ENCODE data around the gene XRCC3.

The XRCC3 gene

GRCh38 chr14:103740991-103741689 lies 25.9 kb upstream of the XRCC3 start:
- Histone ChIP-seq H3K4me2 (ENCODE audit: low read length) (no peak overlapping the region), H3K14ac (ENCODE audit: low read length) (no peak overlapping the region), H3K27me3 (ENCODE audit: insufficient read depth, low read length) (no peaks in the 10 kb centered on the region), H4K8ac (ENCODE audit: low read depth, low read length) (no peak overlapping the region), H3K79me1 (ENCODE audit: low read length) (peaks cover 3% of the 10 kb centered on the region), H3K36me3 (ENCODE audit: control insufficient read depth in 1 of 2, insufficient read depth in 2 of 2, low read length in 2 of 2) (peaks cover 24% of the 10 kb centered on the region in 2 experiments), H2BK12ac (ENCODE audit: low read length) (no peak overlapping the region), H2AFZ (ENCODE audit: insufficient read depth, low read length, poor library complexity) (no peak overlapping the region), H4K91ac (ENCODE audit: low read depth, low read length) (no peak overlapping the region), H3K23ac (ENCODE audit: low read length) (no peak overlapping the region), H2BK5ac (ENCODE audit: low read depth, low read length, poor library complexity) (no peak overlapping the region), H2AK5ac (ENCODE audit: low read length) (no peak overlapping the region), H4K12ac (ENCODE audit: low read depth, low read length) (no peak overlapping the region), H3K18ac (ENCODE audit: low read length) (no peak overlapping the region), H3K9me3 (ENCODE audit: insufficient read depth, low read depth, low read length) (peaks cover 1% of the 10 kb centered on the region), H3K4ac (ENCODE audit: low read depth, low read length) (no peak overlapping the region), H2BK120ac (ENCODE audit: insufficient read depth, low read length, poor library complexity) (no peak overlapping the region), H3K4me3 (ENCODE audit: low read depth, low read length) (no peak overlapping the region), H3K27ac (ENCODE audit: low read depth, low read length) (peak overlapping the region; percentile 2), H3K79me2 (ENCODE audit: control insufficient read depth, insufficient read depth, low read length, poor library complexity) (no peaks in the 10 kb centered on the region), H3K4me1 (ENCODE audit: control insufficient read depth in 1 of 2, insufficient read depth in 2 of 2, low read length in 2 of 2) (peaks cover 14 to 20% of the 10 kb centered on the region in 2 experiments), H3K9ac (ENCODE audit: low read length) (no peak overlapping the region)
- no CpG with 5 or more reads among the region's 14 CpGs for WGBS (ENCODE audit: extremely low coverage, insufficient coverage, insufficient read length)
- peak; percentile 8 to 39 for DNase-seq

GRCh38 chr14:103739793-103740501 lies 24.7 kb upstream of the XRCC3 start:
- H2BK120ac ChIP-seq (ENCODE audit: insufficient read depth, low read length, poor library complexity), result no peak overlapping the region
- DNase-seq, result no peak
- peaks cover 24% of the 10 kb centered on the region in 2 experiments for H3K36me3 ChIP-seq (ENCODE audit: control insufficient read depth in 1 of 2, insufficient read depth in 2 of 2, low read length in 2 of 2)
- H4K91ac ChIP-seq (ENCODE audit: low read depth, low read length), result no peak overlapping the region
- peaks cover 3% of the 10 kb centered on the region for H3K79me2 ChIP-seq (ENCODE audit: control insufficient read depth, insufficient read depth, low read length, poor library complexity)
- H4K12ac ChIP-seq (ENCODE audit: low read depth, low read length), result no peak overlapping the region
- no CpG with 5 or more reads among the region's 30 CpGs for WGBS (ENCODE audit: extremely low coverage, insufficient coverage, insufficient read length)
- H3K4ac ChIP-seq (ENCODE audit: low read depth, low read length), result no peak overlapping the region
- H3K14ac ChIP-seq (ENCODE audit: low read length), result no peak overlapping the region
- H3K4me2 ChIP-seq (ENCODE audit: low read length), result no peak overlapping the region
- no peak overlapping the region for H2BK5ac ChIP-seq (ENCODE audit: low read depth, low read length, poor library complexity)
- H3K79me1 ChIP-seq (ENCODE audit: low read length), result peaks cover 9% of the 10 kb centered on the region
- no peak overlapping the region for H2AK5ac ChIP-seq (ENCODE audit: low read length)
- H3K27ac ChIP-seq (ENCODE audit: low read depth, low read length), result no peak overlapping the region
- peaks cover 26 to 32% of the 10 kb centered on the region in 2 experiments for H3K4me1 ChIP-seq (ENCODE audit: control insufficient read depth in 1 of 2, insufficient read depth in 2 of 2, low read length in 2 of 2)
- H2AFZ ChIP-seq (ENCODE audit: insufficient read depth, low read length, poor library complexity), result no peak overlapping the region
- H3K9me3 ChIP-seq (ENCODE audit: insufficient read depth, low read depth, low read length), result peaks cover 1% of the 10 kb centered on the region
- no peaks in the 10 kb centered on the region for H3K27me3 ChIP-seq (ENCODE audit: insufficient read depth, low read length)
- H3K18ac ChIP-seq (ENCODE audit: low read length), result no peak overlapping the region
- H3K9ac ChIP-seq (ENCODE audit: low read length), result no peak overlapping the region
- no peak overlapping the region for H2BK12ac ChIP-seq (ENCODE audit: low read length)
- H4K8ac ChIP-seq (ENCODE audit: low read depth, low read length), result no peak overlapping the region
- H3K23ac ChIP-seq (ENCODE audit: low read length), result no peak overlapping the region
- no peak overlapping the region for H3K4me3 ChIP-seq (ENCODE audit: low read depth, low read length)

GRCh38 chr14:103739466-103739792 lies 24.2 kb upstream of the XRCC3 start:
- Histone ChIP-seq H3K27me3 (ENCODE audit: insufficient read depth, low read length) (no peaks in the 10 kb centered on the region), H2BK120ac (ENCODE audit: insufficient read depth, low read length, poor library complexity) (no peak overlapping the region), H3K4me2 (ENCODE audit: low read length) (no peak overlapping the region), H3K4me1 (ENCODE audit: control insufficient read depth in 1 of 2, insufficient read depth in 2 of 2, low read length in 2 of 2) (peaks cover 32 to 36% of the 10 kb centered on the region in 2 experiments), H4K12ac (ENCODE audit: low read depth, low read length) (no peak overlapping the region), H3K9ac (ENCODE audit: low read length) (no peak overlapping the region), H2AK5ac (ENCODE audit: low read length) (no peak overlapping the region), H3K14ac (ENCODE audit: low read length) (no peak overlapping the region), H3K4ac (ENCODE audit: low read depth, low read length) (no peak overlapping the region), H2AFZ (ENCODE audit: insufficient read depth, low read length, poor library complexity) (no peak overlapping the region), H3K23ac (ENCODE audit: low read length) (no peak overlapping the region), H3K18ac (ENCODE audit: low read length) (no peak overlapping the region), H2BK5ac (ENCODE audit: low read depth, low read length, poor library complexity) (no peak overlapping the region), H3K79me1 (ENCODE audit: low read length) (peaks cover 9% of the 10 kb centered on the region), H4K8ac (ENCODE audit: low read depth, low read length) (no peak overlapping the region), H3K9me3 (ENCODE audit: insufficient read depth, low read depth, low read length) (peaks cover 1% of the 10 kb centered on the region), H3K4me3 (ENCODE audit: low read depth, low read length) (no peak overlapping the region), H3K27ac (ENCODE audit: low read depth, low read length) (no peak overlapping the region), H3K79me2 (ENCODE audit: control insufficient read depth, insufficient read depth, low read length, poor library complexity) (peaks cover 3% of the 10 kb centered on the region), H3K36me3 (ENCODE audit: control insufficient read depth in 1 of 2, insufficient read depth in 2 of 2, low read length in 2 of 2) (peaks cover 26% of the 10 kb centered on the region in 2 experiments), H4K91ac (ENCODE audit: low read depth, low read length) (no peak overlapping the region), H2BK12ac (ENCODE audit: low read length) (no peak overlapping the region)
- no CpG with 5 or more reads among the region's 6 CpGs for WGBS (ENCODE audit: extremely low coverage, insufficient coverage, insufficient read length)
- no peak for DNase-seq

GRCh38 chr14:103738701-103739451 lies 23.6 kb upstream of the XRCC3 start:
- Histone ChIP-seq H3K4me1 (ENCODE audit: control insufficient read depth in 1 of 2, insufficient read depth in 2 of 2, low read length in 2 of 2) (peaks cover 34 to 41% of the 10 kb centered on the region in 2 experiments), H3K4me3 (ENCODE audit: low read depth, low read length) (no peak overlapping the region), H3K27me3 (ENCODE audit: insufficient read depth, low read length) (no peaks in the 10 kb centered on the region), H3K79me1 (ENCODE audit: low read length) (peaks cover 13% of the 10 kb centered on the region), H4K91ac (ENCODE audit: low read depth, low read length) (no peak overlapping the region), H3K23ac (ENCODE audit: low read length) (no peak overlapping the region), H3K9ac (ENCODE audit: low read length) (no peak overlapping the region), H2BK12ac (ENCODE audit: low read length) (no peak overlapping the region), H2BK120ac (ENCODE audit: insufficient read depth, low read length, poor library complexity) (no peak overlapping the region), H3K14ac (ENCODE audit: low read length) (no peak overlapping the region), H3K27ac (ENCODE audit: low read depth, low read length) (no peak overlapping the region), H4K8ac (ENCODE audit: low read depth, low read length) (no peak overlapping the region), H3K18ac (ENCODE audit: low read length) (no peak overlapping the region), H3K79me2 (ENCODE audit: control insufficient read depth, insufficient read depth, low read length, poor library complexity) (peaks cover 3% of the 10 kb centered on the region), H3K36me3 (ENCODE audit: control insufficient read depth in 1 of 2, insufficient read depth in 2 of 2, low read length in 2 of 2) (peaks cover 28% of the 10 kb centered on the region in 2 experiments), H2BK5ac (ENCODE audit: low read depth, low read length, poor library complexity) (no peak overlapping the region), H3K4me2 (ENCODE audit: low read length) (no peak overlapping the region), H3K9me3 (ENCODE audit: insufficient read depth, low read depth, low read length) (peaks cover 1% of the 10 kb centered on the region), H2AK5ac (ENCODE audit: low read length) (no peak overlapping the region), H4K12ac (ENCODE audit: low read depth, low read length) (no peak overlapping the region), H2AFZ (ENCODE audit: insufficient read depth, low read length, poor library complexity) (no peak overlapping the region), H3K4ac (ENCODE audit: low read depth, low read length) (no peak overlapping the region)
- WGBS (ENCODE audit: extremely low coverage, insufficient coverage, insufficient read length), result no CpG with 5 or more reads among the region's 34 CpGs
- DNase-seq, result no peak
